ENCODE results near the gene CDH18. TPM values are rescaled to one million over a fixed set of nuclear protein-coding genes. Genes with fewer than 3 reads are reported as not detected.

Gene CDH18
- polyA plus RNA-seq, 1 donor from 2014 or later, result 5.6 TPM

- H3K9me3 ChIP-seq (ENCODE audit: low read length), result no peaks in the 10 kb centered on the region
- no peak overlapping the region for H3K27ac ChIP-seq (ENCODE audit: low read length)
- no peak overlapping the region for H3K9ac ChIP-seq (ENCODE audit: low read length)
- no peak overlapping the region for H3K4me3 ChIP-seq (ENCODE audit: low read length)
- TF ChIP-seq TAF1 (IDR thresholded peaks at IDR 0.05; ENCODE audit: low read depth), result no peak
- no peak for TF ChIP-seq EZH2 (IDR thresholded peaks at IDR 0.05; ENCODE audit: borderline replicate concordance, insufficient read depth, low read length, poor library complexity, severe bottlenecking)
- TF ChIP-seq EP300 (conservative IDR thresholded peaks at IDR 0.05; ENCODE audit: poor library complexity, severe bottlenecking), result no peak
- TF ChIP-seq SMC3 (conservative IDR thresholded peaks at IDR 0.05; ENCODE audit: poor library complexity), result no peak
- no peak for TF ChIP-seq RAD21 (conservative IDR thresholded peaks at IDR 0.05)
- TF ChIP-seq CTCF (IDR thresholded peaks at IDR 0.05; ENCODE audit: poor library complexity, severe bottlenecking), result no peak
- TF ChIP-seq, protein P1, sequence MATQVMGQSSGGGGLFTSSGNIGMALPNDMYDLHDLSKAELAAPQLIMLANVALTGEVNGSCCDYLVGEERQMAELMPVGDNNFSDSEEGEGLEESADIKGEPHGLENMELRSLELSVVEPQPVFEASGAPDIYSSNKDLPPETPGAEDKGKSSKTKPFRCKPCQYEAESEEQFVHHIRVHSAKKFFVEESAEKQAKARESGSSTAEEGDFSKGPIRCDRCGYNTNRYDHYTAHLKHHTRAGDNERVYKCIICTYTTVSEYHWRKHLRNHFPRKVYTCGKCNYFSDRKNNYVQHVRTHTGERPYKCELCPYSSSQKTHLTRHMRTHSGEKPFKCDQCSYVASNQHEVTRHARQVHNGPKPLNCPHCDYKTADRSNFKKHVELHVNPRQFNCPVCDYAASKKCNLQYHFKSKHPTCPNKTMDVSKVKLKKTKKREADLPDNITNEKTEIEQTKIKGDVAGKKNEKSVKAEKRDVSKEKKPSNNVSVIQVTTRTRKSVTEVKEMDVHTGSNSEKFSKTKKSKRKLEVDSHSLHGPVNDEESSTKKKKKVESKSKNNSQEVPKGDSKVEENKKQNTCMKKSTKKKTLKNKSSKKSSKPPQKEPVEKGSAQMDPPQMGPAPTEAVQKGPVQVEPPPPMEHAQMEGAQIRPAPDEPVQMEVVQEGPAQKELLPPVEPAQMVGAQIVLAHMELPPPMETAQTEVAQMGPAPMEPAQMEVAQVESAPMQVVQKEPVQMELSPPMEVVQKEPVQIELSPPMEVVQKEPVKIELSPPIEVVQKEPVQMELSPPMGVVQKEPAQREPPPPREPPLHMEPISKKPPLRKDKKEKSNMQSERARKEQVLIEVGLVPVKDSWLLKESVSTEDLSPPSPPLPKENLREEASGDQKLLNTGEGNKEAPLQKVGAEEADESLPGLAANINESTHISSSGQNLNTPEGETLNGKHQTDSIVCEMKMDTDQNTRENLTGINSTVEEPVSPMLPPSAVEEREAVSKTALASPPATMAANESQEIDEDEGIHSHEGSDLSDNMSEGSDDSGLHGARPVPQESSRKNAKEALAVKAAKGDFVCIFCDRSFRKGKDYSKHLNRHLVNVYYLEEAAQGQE (IDR thresholded peaks at IDR 0.05; ENCODE audit: borderline replicate concordance), result no peak
- TF ChIP-seq MXI1 (conservative IDR thresholded peaks at IDR 0.05; ENCODE audit: poor library complexity, severe bottlenecking), result no peak
- TF ChIP-seq POLR2AphosphoS5 (IDR thresholded peaks at IDR 0.05), result no peak
- H4K20me1 ChIP-seq (ENCODE audit: insufficient read depth), result no peaks in the 10 kb centered on the region
- no peaks in the 10 kb centered on the region for H3K79me2 ChIP-seq (replicated peaks; ENCODE audit: insufficient read depth, low read length)
- H2AFZ ChIP-seq (ENCODE audit: low read depth, low read length), result no peak overlapping the region
- H3K4me2 ChIP-seq (ENCODE audit: low read length), result no peak overlapping the region
- H3K27me3 ChIP-seq (ENCODE audit: insufficient read depth, low read depth, low read length), result no peaks in the 10 kb centered on the region
- no peaks in the 10 kb centered on the region for H3F3A ChIP-seq (ENCODE audit: insufficient read depth, low read length, poor library complexity, severe bottlenecking)
- H3K36me3 ChIP-seq (ENCODE audit: insufficient read depth, low read length), result no peaks in the 10 kb centered on the region
- H3K9me2 ChIP-seq (ENCODE audit: insufficient read depth, low read length), result no peaks in the 10 kb centered on the region
Measured at GRCh38 chr5:19719109-19719508, 268.9 kb downstream of the CDH18 start.

- no peaks in the 10 kb centered on the region for H4K20me1 ChIP-seq (ENCODE audit: insufficient read depth)
- no peak overlapping the region for H3K27ac ChIP-seq (ENCODE audit: low read length)
- no peak overlapping the region for H3K9ac ChIP-seq (ENCODE audit: low read length)
- no peaks in the 10 kb centered on the region for H3K9me2 ChIP-seq (ENCODE audit: insufficient read depth, low read length)
- H3K27me3 ChIP-seq (ENCODE audit: insufficient read depth, low read depth, low read length), result no peaks in the 10 kb centered on the region
- TF ChIP-seq MXI1 (conservative IDR thresholded peaks at IDR 0.05; ENCODE audit: poor library complexity, severe bottlenecking) (no peak), EP300 (conservative IDR thresholded peaks at IDR 0.05; ENCODE audit: poor library complexity, severe bottlenecking) (no peak), SMC3 (conservative IDR thresholded peaks at IDR 0.05; ENCODE audit: poor library complexity) (no peak), TAF1 (IDR thresholded peaks at IDR 0.05; ENCODE audit: low read depth) (no peak), CTCF (IDR thresholded peaks at IDR 0.05; ENCODE audit: poor library complexity, severe bottlenecking) (no peak), EZH2 (IDR thresholded peaks at IDR 0.05; ENCODE audit: borderline replicate concordance, insufficient read depth, low read length, poor library complexity, severe bottlenecking) (no peak), POLR2AphosphoS5 (IDR thresholded peaks at IDR 0.05) (no peak), RAD21 (conservative IDR thresholded peaks at IDR 0.05) (no peak)
- TF ChIP-seq, protein P1 (IDR thresholded peaks at IDR 0.05; ENCODE audit: borderline replicate concordance), result no peak
- no peaks in the 10 kb centered on the region for H3F3A ChIP-seq (ENCODE audit: insufficient read depth, low read length, poor library complexity, severe bottlenecking)
- no peaks in the 10 kb centered on the region for H3K36me3 ChIP-seq (ENCODE audit: insufficient read depth, low read length)
- H3K9me3 ChIP-seq (ENCODE audit: low read length), result no peaks in the 10 kb centered on the region
- no peak overlapping the region for H2AFZ ChIP-seq (ENCODE audit: low read depth, low read length)
- H3K4me3 ChIP-seq (ENCODE audit: low read length), result no peak overlapping the region
- no peaks in the 10 kb centered on the region for H3K79me2 ChIP-seq (replicated peaks; ENCODE audit: insufficient read depth, low read length)
- H3K4me2 ChIP-seq (ENCODE audit: low read length), result no peak overlapping the region
Measured at GRCh38 chr5:19713740-19714139, 274.3 kb downstream of the CDH18 start.

Measured in neural cell (in vitro differentiated cells).